HepG2 (cell line): ENCODE results near the gene ZNF385B. TPM values are rescaled to one million over a fixed set of nuclear protein-coding genes. Genes with fewer than 3 reads are reported as not detected.
A peak's percentile ranks its signal among the peaks of the same experiment; 100 is the strongest.

Source experiments
- ATAC-seq: fragments of 200-7000 bp; cut with Tn5 transposase; 3 replicates; pipeline ENCODE4 v1.9.1; 2020; ENCODE audit warnings: mild to moderate bottlenecking, moderate library complexity
- BruUV-seq: library from RNA; stranded (reverse); fragments of 400-500 nt; replicated peaks from 2 replicates; lab custom pipeline; 2021; lab: Mats Ljungman, UMichigan
- CTCF ChIA-PET: fragments of 300-600 bp; formaldehyde crosslinking; extraction: SDS; loops from one replicate; lab custom pipeline; 2021; ENCODE audit warnings: low total read pairs, inconsistent platforms, low intra/inter-chr PET ratio; lab: Yijun Ruan, JAX
- POLR2A ChIA-PET: fragments of 350-600 bp; sonication (Branson Sonifier 250); formaldehyde crosslinking; loops from one replicate; lab custom pipeline; 2020; ENCODE audit warnings: antibody characterized with exemption, inconsistent platforms; lab: Yijun Ruan, JAX
- DNase-seq: peaks from one replicate; pipeline ENCODE4 v3.0.0-alpha.2; 2015; ENCODE audit warnings: low spot score
- FAIRE-seq: peaks from 3 replicates; lab custom pipeline; 2011; peaks lifted over from hg19 to GRCh38; lab: Jason Lieb, UNC
- H2AFZ ChIP-seq: one replicate; pipeline ENCODE4 v1.6.1; 2011; ENCODE audit warnings: low read length, inconsistent platforms
- H3K27ac ChIP-seq: fragments of 300-600 bp; 3 replicates; pipeline ENCODE4 v1.8.0; 2011; ENCODE audit warnings: mixed run types, mild to moderate bottlenecking, mixed read lengths, low read length, inconsistent platforms; ENCODE audit not compliant: insufficient read depth; ENCODE audit errors: extremely low read length
- H3K27me3 ChIP-seq, 2 experiments: fragments of 200-600 bp in 1 of 2; 2 replicates in 1 of 2; 3 replicates in 1 of 2; pipeline versions ENCODE4 v1.6.0 to v1.8.0; 2011; ENCODE audit warnings: low read length in 2 of 2, mild to moderate bottlenecking in 2 of 2, moderate library complexity in 2 of 2, inconsistent platforms in 1 of 2; ENCODE audit not compliant: insufficient read depth in 2 of 2, control insufficient read depth in 1 of 2
- H3K36me3 ChIP-seq, 2 experiments: fragments of 200-600 bp in 1 of 2; replicated peaks in 1 of 2; 2 replicates in 1 of 2; 3 replicates in 1 of 2; pipeline versions ENCODE4 v1.5.1 to v1.8.0; 2011; ENCODE audit warnings: low read length in 2 of 2, inconsistent platforms in 1 of 2; ENCODE audit not compliant: insufficient read depth in 2 of 2, control insufficient read depth in 1 of 2
- H3K4me1 ChIP-seq: 2 replicates; pipeline ENCODE4 v1.5.1; 2012; ENCODE audit warnings: low read length, inconsistent platforms; ENCODE audit not compliant: insufficient read depth
- H3K4me2 ChIP-seq: 2 replicates; pipeline ENCODE4 v1.6.0; 2011; ENCODE audit warnings: low read depth, low read length, inconsistent platforms
- H3K4me3 ChIP-seq, 3 experiments: fragments of 200-600 bp in 1 of 3; sonication (generic), shearing (Covaris generic) in 1 of 3; replicated peaks in 1 of 3; 2 replicates each; pipeline ENCODE4 v1.5.1; 2011 to 2016; ENCODE audit warnings: low read length in 3 of 3, inconsistent platforms in 2 of 3, low read depth in 2 of 3, mild to moderate bottlenecking in 2 of 3, control low read depth in 1 of 3, mixed read lengths in 1 of 3; ENCODE audit not compliant: insufficient read depth in 1 of 3
- H3K79me2 ChIP-seq: one replicate; pipeline ENCODE4 v1.6.1; 2011; ENCODE audit warnings: low read length, inconsistent platforms; ENCODE audit not compliant: insufficient read depth
- H3K9ac ChIP-seq: 2 replicates; pipeline ENCODE4 v1.6.0; 2011; ENCODE audit warnings: mild to moderate bottlenecking, low read depth, low read length, inconsistent platforms; ENCODE audit not compliant: insufficient read depth
- H3K9me3 ChIP-seq: 2 replicates; pipeline ENCODE4 v1.5.1; 2012; ENCODE audit warnings: mild to moderate bottlenecking, low read length
- H4K20me1 ChIP-seq: 2 replicates; pipeline ENCODE4 v1.6.0; 2011; ENCODE audit warnings: inconsistent platforms, mild to moderate bottlenecking, low read length, moderate library complexity; ENCODE audit not compliant: insufficient read depth
- ADNP ChIP-seq: sonication (generic); formaldehyde crosslinking; IDR thresholded peaks from 2 replicates; pipeline ENCODE4 v1.4.0; 2020; ENCODE audit warnings: missing genetic modification reagents
- CEBPG ChIP-seq: IDR thresholded peaks from 2 replicates; pipeline ENCODE4 v1.6.1; 2016
- FOXA1 ChIP-seq, 2 experiments: fragments of 450-650 bp in 1 of 2; sonication (generic) in 1 of 2; formaldehyde crosslinking in 1 of 2; IDR thresholded peaks; 2 replicates each; pipeline versions ENCODE4 v1.4.0 to v1.6.1; 2016 to 2020; ENCODE audit warnings: missing genetic modification reagents in 1 of 2
- FOXK1 ChIP-seq: sonication (generic); formaldehyde crosslinking; IDR thresholded peaks from 2 replicates; pipeline ENCODE4 v1.4.0; 2020; ENCODE audit warnings: low read depth, missing genetic modification reagents, borderline replicate concordance
- POGZ ChIP-seq: sonication (generic); formaldehyde crosslinking; IDR thresholded peaks from 2 replicates; pipeline ENCODE4 v1.4.0; 2020; ENCODE audit warnings: mild to moderate bottlenecking, missing genetic modification reagents
- PRDM10 ChIP-seq: sonication (generic); formaldehyde crosslinking; IDR thresholded peaks from 2 replicates; pipeline ENCODE4 v1.4.0; 2020; ENCODE audit warnings: low read depth, missing genetic modification reagents
- SOX13 ChIP-seq, 3 experiments: fragments of 450-650 bp in 1 of 3; sonication (generic) in 1 of 3; formaldehyde crosslinking in 1 of 3; IDR thresholded peaks in 2 of 3; conservative IDR thresholded peaks in 1 of 3; 2 replicates each; pipeline versions ENCODE4 v1.5.0 to v1.6.1; 2016 to 2020; ENCODE audit warnings: antibody characterized with exemption in 1 of 3, mild to moderate bottlenecking in 1 of 3, missing compliant biosample characterization in 1 of 3, missing genetic modification reagents in 1 of 3, moderate library complexity in 1 of 3
- ZBTB20 ChIP-seq: sonication (generic); formaldehyde crosslinking; IDR thresholded peaks from 2 replicates; pipeline ENCODE4 v1.8.1; 2023; ENCODE audit warnings: missing genetic modification reagents, low read depth, mild to moderate bottlenecking, borderline replicate concordance
- ZBTB33 ChIP-seq: sonication (generic); formaldehyde crosslinking; IDR thresholded peaks from 2 replicates; pipeline ENCODE4 v1.4.0; 2020; ENCODE audit warnings: missing genetic modification reagents
- ZMYM4 ChIP-seq: sonication (generic); formaldehyde crosslinking; IDR thresholded peaks from 2 replicates; pipeline ENCODE4 v1.8.1; 2023; ENCODE audit warnings: mild to moderate bottlenecking, missing genetic modification reagents
- ZNF574 ChIP-seq: sonication (generic); formaldehyde crosslinking; IDR thresholded peaks from 2 replicates; pipeline ENCODE4 v1.4.0; 2020; ENCODE audit warnings: missing genetic modification reagents
- ZNF841 ChIP-seq: sonication (generic); formaldehyde crosslinking; IDR thresholded peaks from 2 replicates; pipeline ENCODE4 v1.8.1; 2023; ENCODE audit warnings: missing genetic modification reagents, borderline replicate concordance
- WGBS: methylation state at CpG from one replicate; pipeline ENCODE4 v1.1.6; 2017; ENCODE audit warnings: low lambda C conversion rate; 5-methylcytosine and 5-hydroxymethylcytosine counted together
- in situ Hi-C: cut with HindIII; loops from 2 replicates; pipeline ENCODE4 v1.10.0; 2017; ENCODE audit warnings: low pct_unique_long_range_greater_than_20kb; ENCODE audit not compliant: extremely low pct_ligation_motif_present
- intact Hi-C: fragments of 100-400 bp; cut with micrococcal nuclease; formaldehyde crosslinking; loops from one replicate; pipeline ENCODE4 v1.10.0; 2022; ENCODE audit not compliant: unreplicated experiment
- polyA plus RNA-seq, 8 experiments: library from polyadenylated mRNA; depleted of rRNA in 3 of 8; stranded (reverse) in 7 of 8; unstranded in 1 of 8; fragments of >200 nt; fragmentation: Illumina TruSeq in 4 of 8; extraction: Trizol in 4 of 8; gene quantifications; 2 replicates each; pipeline versions ENCODE4 v1.2.1 to v1.2.3, GENCODE V29; 2011 to 2016; ENCODE audit warnings: low read depth in 4 of 8, missing spikeins in 1 of 8, mixed read lengths in 1 of 8; ENCODE audit not compliant: insufficient read depth in 1 of 8
- total RNA-seq, 5 experiments: library from RNA; depleted of rRNA; stranded (reverse); fragments of >200 nt; fragmentation: Illumina TruSeq; extraction: Trizol; gene quantifications; 2 replicates each; pipeline ENCODE4 v1.2.3, GENCODE V29; 2016; ENCODE audit warnings: low read depth in 1 of 5
- TF ChIP-seq, protein P1 (sequence below): IDR thresholded peaks from 2 replicates; pipeline ENCODE4 v1.6.1; 2016; ENCODE audit warnings: low read depth

The ZNF385B gene
- total and polyA plus RNA-seq, 2 of the 13 experiments (the other 11 are each of a cell fraction or from before 2014, with no cell fraction given): 3.3 to 6.7 TPM

DNA sequence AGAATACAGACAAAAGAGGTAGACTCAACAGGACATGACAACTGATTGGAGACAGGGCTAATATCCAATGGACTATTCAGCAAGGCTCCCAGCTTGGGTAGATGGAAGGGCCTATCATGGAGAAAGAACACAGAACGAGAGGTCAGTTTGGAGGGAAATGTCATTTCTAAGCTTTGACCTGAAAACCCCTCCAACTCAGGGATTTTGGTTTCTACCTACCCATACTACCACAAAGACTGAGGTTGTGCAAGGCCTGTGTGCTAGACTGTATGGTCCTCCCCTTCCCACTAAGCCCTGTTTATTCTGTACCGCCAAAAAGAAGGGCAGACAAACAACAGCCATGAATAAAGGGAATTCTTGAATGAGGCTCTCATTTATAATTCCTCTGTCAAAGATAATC, 288.9 kb downstream of the ZNF385B start:
- H3K27me3 ChIP-seq: no peaks in the 10 kb centered on the region
- no peak overlapping the region for H2AFZ ChIP-seq
- H3K4me2 ChIP-seq: no peak overlapping the region
- H3K27ac ChIP-seq: no peak overlapping the region
- DNase-seq: no peak
- intact Hi-C loops: loop anchor here (10.0 kb wide), 1 partner anchor 228 kb away; no protein-coding TSS in a partner anchor
- H3K79me2 ChIP-seq: no peaks in the 10 kb centered on the region
- H3K4me1 ChIP-seq: peaks cover 66% of the 10 kb centered on the region
- H3K36me3 ChIP-seq: no peaks in the 10 kb centered on the region
- in situ Hi-C loops: no loop called here
- no peak for FAIRE-seq
- CTCF ChIA-PET: no interaction called here
- H4K20me1 ChIP-seq: no peaks in the 10 kb centered on the region
- WGBS: 90% methylated on average over 2 of the region's 2 CpGs
- POLR2A ChIA-PET: interaction anchor here (2.0 to 2.1 kb wide), 2 partner anchors 14 to 29 kb away, joined by 4 to 6 read pairs; no protein-coding TSS in a partner anchor
- no peak; the same call in 2 of the 3 replicates for ATAC-seq
- no peak overlapping the region for H3K4me3 ChIP-seq
- no peak overlapping the region for H3K9ac ChIP-seq
- no TSS peak for BruUV-seq
- H3K9me3 ChIP-seq: peaks cover 6% of the 10 kb centered on the region; the same call in 1 of the 2 replicates
- TF ChIP-seq ADNP (CRISPR knock-in tag) (no peak), POGZ (CRISPR knock-in tag) (peak; percentile 67), CEBPG (peak; percentile 45), ZNF574 (CRISPR knock-in tag) (peak; percentile 63; the same call in 1 of the 2 replicates), FOXA1 (IDR thresholded peaks at IDR 0.05) (no peak), FOXA1 (CRISPR knock-in tag; IDR thresholded peaks at IDR 0.05) (peak; percentile 34; the same call in 1 of the 2 replicates), ZMYM4 (CRISPR knock-in tag) (peak; percentile 66; the same call in 1 of the 2 replicates), PRDM10 (peak; percentile 88), ZBTB20 (no peak), FOXK1 (peak; percentile 25; the same call in 1 of the 2 replicates), ZNF841 (CRISPR knock-in tag) (no peak), SOX13 (IDR thresholded peaks at IDR 0.05) (no peak), SOX13 (CRISPR knock-in tag; conservative IDR thresholded peaks at IDR 0.05 in 1 of 2, IDR thresholded peaks at IDR 0.05 in 1 of 2) (peak in 1 of 2 experiments; percentile 41; a peak in 1 of 4 replicates), ZBTB33 (CRISPR knock-in tag) (peak; percentile 96)
- TF ChIP-seq, protein P1, sequence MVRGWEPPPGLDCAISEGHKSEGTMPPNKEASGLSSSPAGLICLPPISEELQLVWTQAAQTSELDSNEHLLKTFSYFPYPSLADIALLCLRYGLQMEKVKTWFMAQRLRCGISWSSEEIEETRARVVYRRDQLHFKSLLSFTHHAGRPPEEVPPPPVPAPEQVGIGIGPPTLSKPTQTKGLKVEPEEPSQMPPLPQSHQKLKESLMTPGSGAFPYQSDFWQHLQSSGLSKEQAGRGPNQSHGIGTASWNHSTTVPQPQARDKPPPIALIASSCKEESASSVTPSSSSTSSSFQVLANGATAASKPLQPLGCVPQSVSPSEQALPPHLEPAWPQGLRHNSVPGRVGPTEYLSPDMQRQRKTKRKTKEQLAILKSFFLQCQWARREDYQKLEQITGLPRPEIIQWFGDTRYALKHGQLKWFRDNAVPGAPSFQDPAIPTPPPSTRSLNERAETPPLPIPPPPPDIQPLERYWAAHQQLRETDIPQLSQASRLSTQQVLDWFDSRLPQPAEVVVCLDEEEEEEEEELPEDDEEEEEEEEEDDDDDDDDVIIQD: peak; percentile 52; the same call in 1 of the 2 replicates
